HG02870 (cell line): ENCODE measurements around the gene GLCCI1.
"Not testable (repeated sequence)": the region's sequence is repeated elsewhere in the genome, so short reads cannot be mapped to it uniquely, and the experiment has no call there.

ENCODE experiments used
- ATAC-seq: cut with Tn5 transposase; IDR thresholded peaks from one replicate; pipeline ENCODE4 v1.9.1; 2021; ENCODE audit warnings: mild to moderate bottlenecking, moderate library complexity; ENCODE audit not compliant: unreplicated experiment

Gene GLCCI1

GRCh38 chr7:8086239-8086638 lies 117.6 kb downstream of the GLCCI1 start:
- ATAC-seq: no peak

- ATAC-seq: no peak
Observed at GRCh38 chr7:8089036-8089780, 120.6 kb downstream of the GLCCI1 start.

- no peak for ATAC-seq
Observed at GRCh38 chr7:8092140-8092539, 123.5 kb downstream of the GLCCI1 start.

GRCh38 chr7:8094164-8095140 lies 125.9 kb downstream of the GLCCI1 start:
- ATAC-seq: no peak

GRCh38 chr7:8101292-8101691 lies 132.7 kb downstream of the GLCCI1 start:
- not testable (repeated sequence) for ATAC-seq

- ATAC-seq: no peak
Observed at GRCh38 chr7:8103282-8103681, 134.7 kb downstream of the GLCCI1 start.

GRCh38 chr7:8105449-8106095 lies 137.0 kb downstream of the GLCCI1 start:
- ATAC-seq: no peak

GRCh38 chr7:8109196-8110022 lies 140.8 kb downstream of the GLCCI1 start:
- ATAC-seq: no peak

- no peak for ATAC-seq
Observed at GRCh38 chr7:8111282-8111960, 142.8 kb downstream of the GLCCI1 start.

- ATAC-seq: no peak
Observed at GRCh38 chr7:8112685-8113084, 144.1 kb downstream of the GLCCI1 start.

- no peak for ATAC-seq
Observed at GRCh38 chr7:8113184-8113583, 144.6 kb downstream of the GLCCI1 start.

- ATAC-seq: no peak
Observed at GRCh38 chr7:8114175-8114574, 145.6 kb downstream of the GLCCI1 start.

- ATAC-seq: peak; percentile 65
Observed at GRCh38 chr7:8115547-8116402, 147.2 kb downstream of the GLCCI1 start.

- ATAC-seq: peak; percentile 39
Observed at GRCh38 chr7:8117195-8117594, 148.6 kb downstream of the GLCCI1 start.

GRCh38 chr7:8119262-8119661 lies 150.7 kb downstream of the GLCCI1 start:
- no peak for ATAC-seq

- ATAC-seq: no peak
Observed at GRCh38 chr7:8120390-8121058, 151.9 kb downstream of the GLCCI1 start.

- no peak for ATAC-seq
Observed at GRCh38 chr7:8121243-8121642, 152.6 kb downstream of the GLCCI1 start.

GRCh38 chr7:8125680-8126444 lies 157.3 kb downstream of the GLCCI1 start:
- peak; percentile 65 for ATAC-seq
